C4-2B (cell line): ENCODE measurements around the gene MAP1S.

ENCODE experiments used
- CTCF ChIP-seq: fragments of 450-650 bp; conservative IDR thresholded peaks from 2 replicates; pipeline ENCODE4 v1.5.1; 2017; ENCODE audit warnings: mild to moderate bottlenecking
- ZFX ChIP-seq: fragments of 450-650 bp; IDR thresholded peaks from 2 replicates; pipeline ENCODE4 v1.6.1; 2017

GRCh38 chr19:17764348-17764747 lies 45.1 kb downstream of the MAP1S start:
- TF ChIP-seq CTCF (no peak), ZFX (no peak)
